NCI-H82 treated with DMSO at 0.1 percent for 48 hours (cell line): ENCODE measurements around the gene GMCL2.

Source experiments
- DNase-seq: peaks from one replicate; lab custom pipeline; 2025; ENCODE audit not compliant: unreplicated experiment; lab: John Stamatoyannopoulos, UW

The GMCL2 gene

GRCh38 chr5:178145965-178146820 is 41.0 kb downstream of the GMCL2 start:
- DNase-seq = no peak

GRCh38 chr5:178143901-178144300 is 43.3 kb downstream of the GMCL2 start:
- DNase-seq = no peak

- DNase-seq = no peak
These were observed 43.9 kb downstream of the GMCL2 start for GRCh38 chr5:178143246-178143645.

DNA sequence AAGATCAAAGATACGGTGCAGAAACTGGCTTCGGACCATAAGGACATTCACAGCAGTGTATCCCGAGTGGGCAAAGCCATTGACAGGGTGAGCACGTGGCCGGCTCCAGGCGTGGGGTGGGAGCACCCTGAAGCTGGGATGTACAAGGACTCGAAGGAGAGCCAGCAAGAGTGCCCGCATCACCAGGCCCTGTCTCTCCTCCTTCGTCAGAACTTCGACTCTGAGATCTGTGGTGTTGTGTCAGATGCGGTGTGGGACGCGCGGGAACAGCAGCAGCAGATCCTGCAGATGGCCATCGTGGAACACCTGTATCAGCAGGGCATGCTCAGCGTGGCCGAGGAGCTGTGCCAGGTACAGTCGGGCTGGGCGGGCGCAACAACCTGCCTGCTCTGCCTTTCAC is 44.5 kb downstream of the GMCL2 start:
- no peak for DNase-seq

DNA sequence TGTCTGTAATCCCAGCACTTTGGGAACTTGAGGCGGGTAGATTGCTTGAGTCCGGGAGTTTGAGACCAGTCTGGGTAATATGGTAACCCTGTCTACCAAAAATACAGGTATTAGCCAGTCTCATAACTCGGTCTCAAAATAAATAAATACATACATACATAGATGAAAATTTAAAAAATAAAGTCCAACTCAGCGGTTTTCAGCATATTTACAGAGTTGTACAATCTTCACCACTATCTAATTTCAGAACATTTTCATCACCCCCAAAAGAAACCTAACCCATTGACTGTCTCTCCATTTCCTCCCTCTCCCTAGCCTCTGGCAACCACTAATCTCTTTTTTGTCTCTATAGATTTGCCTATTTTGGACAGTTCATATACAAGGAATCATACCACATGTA is 45.6 kb downstream of the GMCL2 start:
- DNase-seq = no peak

GRCh38 chr5:178137991-178138390 is 49.2 kb downstream of the GMCL2 start:
- DNase-seq = no peak

DNA sequence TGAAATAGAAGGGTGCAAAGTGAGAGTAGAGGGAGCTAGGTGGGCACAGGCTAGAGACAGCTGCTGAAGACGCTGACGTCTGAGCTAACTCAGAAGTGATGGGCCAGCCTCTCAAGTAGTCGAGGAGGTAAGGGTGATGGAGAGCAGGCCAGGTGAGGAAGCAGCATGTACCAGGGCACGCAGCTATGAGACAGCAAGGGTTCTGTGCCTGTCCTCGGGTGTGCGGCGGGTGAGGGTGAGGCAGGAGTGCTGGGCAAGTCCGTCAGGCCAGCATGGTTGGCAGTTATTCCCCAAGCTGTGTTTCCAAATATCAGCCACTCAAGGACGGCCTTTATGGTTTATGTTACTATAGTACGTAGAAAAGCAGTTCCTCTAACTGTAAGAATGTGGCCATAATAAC is 50.2 kb downstream of the GMCL2 start:
- no peak for DNase-seq
